Pancreas (tissue), 10 donors: Measurements from ENCODE around the gene FADS1. TPM values are rescaled to one million over a fixed set of nuclear protein-coding genes. Genes with fewer than 3 reads are reported as not detected.

Experiments used
- ATAC-seq, 4 donors: fragments of 200-7000 bp; cut with Tn5 transposase; one replicate each; pipeline versions ENCODE4 v1.8.0 to v1.9.1; 2020; ENCODE audit warnings: mild to moderate bottlenecking in 4 of 4, moderate library complexity in 4 of 4
- DNase-seq, 6 donors: peaks; one replicate each; pipeline ENCODE4 v3.0.0-alpha.2; 2020
- FAIRE-seq: peaks from 2 replicates; lab custom pipeline; 2012; peaks lifted over from hg19 to GRCh38; lab: Jason Lieb, UNC
- H3K27ac ChIP-seq, 4 donors: fragments of 200-600 bp; sonication (generic); 1 replicate in 3 of 4; 2 replicates in 1 of 4; pipeline versions ENCODE4 v1.5.0 to v1.8.0; 2020
- H3K27me3 ChIP-seq, 4 donors: fragments of 200-600 bp; one replicate each; pipeline ENCODE4 v1.8.0; 2021
- H3K36me3 ChIP-seq, 3 donors: fragments of 200-600 bp; sonication (generic) in 1 of 3; one replicate each; pipeline versions ENCODE4 v1.5.0 to v1.8.0; 2020 to 2021
- H3K4me1 ChIP-seq, 3 donors: fragments of 200-600 bp; one replicate each; pipeline ENCODE4 v1.8.0; 2021
- H3K4me3 ChIP-seq, 4 donors: fragments of 200-600 bp; sonication (generic) in 2 of 4; one replicate each; pipeline versions ENCODE4 v1.5.0 to v1.8.0; 2020 to 2021
- H3K9me3 ChIP-seq, 4 donors: fragments of 200-600 bp; one replicate each; pipeline ENCODE4 v1.8.0; 2021
- CTCF ChIP-seq, 4 donors: fragments of 200-600 bp; sonication (generic) in 3 of 4; IDR thresholded peaks; one replicate each; pipeline versions ENCODE4 v1.5.0 to v1.8.0; 2021; ENCODE audit warnings: antibody characterized with exemption in 4 of 4
- WGBS, 2 donors: extraction: QIAGEN DNeasy Blood & Tissue Kit; methylation state at CpG; one replicate each; pipeline ENCODE4 v1.1.7; 2013; 5-methylcytosine and 5-hydroxymethylcytosine counted together
- intact Hi-C, 3 donors: fragments of 100-400 bp; cut with DNase I; formaldehyde crosslinking; loops; one replicate each; pipeline versions ENCODE4 v1.11.1 to v1.14.2; 2022
- polyA plus RNA-seq, 2 donors: library from polyadenylated mRNA; stranded (reverse); fragments of 200-250 nt; gene quantifications; one replicate each; pipeline ENCODE4 v1.2.3, GENCODE V29; 2013
- total RNA-seq, 6 donors: library from RNA; stranded (reverse); fragmentation: NEBNext Ultra II Directional in 4 of 6; extraction: Animal tissue kit (Norgen Biotek cat#: 25700) in 4 of 6; gene quantifications; one replicate each; pipeline versions ENCODE4 v1.2.1 to v1.2.4, GENCODE V29; 2021 to 2023
- donor health status: healthy with polysubstance abuse.
- donor health status: DM: no; HTN: no; CAD: no; lungs with moderate emphysema.
- donor health status: DM: no; HTN: no; CAD: no.
- donor health status: control.
- donor health status: control.
- donor health status: Bipolar disorder and iron deficiency.
- donor health status: DM: yes; HTN: yes; CAD: no.
- donor health status: DM: no; HTN: no; CAD: no.
- donor health status: DM: no; HTN: no; CAD: no.
- donor health status: DM: yes; HTN: yes; CAD: no.

The FADS1 gene
- total and polyA plus RNA-seq, 8 donors, result 2.3 to 15.1 (median 5.4) TPM

GRCh38 chr11:61846362-61847020, 29.7 kb upstream of the FADS1 start:
- FAIRE-seq (no peak), ATAC-seq (peak in 1 of 4 donors; percentile 37), DNase-seq (peak in 1 of 6 donors; percentile 0)
- intact Hi-C loops, result no loop called here
- 82 to 83% methylated on average over 10 of the region's 10 CpGs for WGBS, 2 donors
- Histone ChIP-seq H3K27me3 (no peaks in the 10 kb centered on the region), H3K36me3 (no peaks in the 10 kb centered on the region), H3K9me3 (no peaks in the 10 kb centered on the region), H3K4me1 (no peaks in the 10 kb centered on the region), H3K4me3 (no peak overlapping the region), H3K27ac (no peak overlapping the region)
- no peak for TF ChIP-seq CTCF (IDR thresholded peaks at IDR 0.05)

- H3K36me3 ChIP-seq, result no peaks in the 10 kb centered on the region
- H3K4me1 ChIP-seq, result no peaks in the 10 kb centered on the region
These were observed 28.2 kb upstream of the FADS1 start for GRCh38 chr11:61844909-61845565.

GRCh38 chr11:61842528-61842820, 25.7 kb upstream of the FADS1 start:
- DNase-seq, result no peak
- no peaks in the 10 kb centered on the region for H3K36me3 ChIP-seq
- WGBS, 2 donors, result 91 to 94% methylated on average over 7 of the region's 7 CpGs
- intact Hi-C loops, result no loop called here
- no peaks in the 10 kb centered on the region for H3K9me3 ChIP-seq
- H3K27ac ChIP-seq, result no peak overlapping the region
- no peaks in the 10 kb centered on the region for H3K4me1 ChIP-seq
- no peak for FAIRE-seq
- H3K4me3 ChIP-seq, result no peak overlapping the region
- no peak for ATAC-seq
- no peaks in the 10 kb centered on the region for H3K27me3 ChIP-seq
- no peak for TF ChIP-seq CTCF (IDR thresholded peaks at IDR 0.05)

More at GRCh38 chr11:61844909-61845565, 28.2 kb upstream of the FADS1 start:
- DNase-seq (peak in 1 of 6 donors; percentile 35), ATAC-seq (no peak), FAIRE-seq (no peak)
- H3K27me3 ChIP-seq, result no peaks in the 10 kb centered on the region
- H3K9me3 ChIP-seq, result no peaks in the 10 kb centered on the region
- 84 to 92% methylated on average over 16 of the region's 16 CpGs for WGBS, 2 donors
- intact Hi-C loops, result no loop called here
- H3K4me3 ChIP-seq, result no peak overlapping the region
- TF ChIP-seq CTCF (IDR thresholded peaks at IDR 0.05), result no peak
- no peak overlapping the region for H3K27ac ChIP-seq

- Histone ChIP-seq H3K27me3 (no peaks in the 10 kb centered on the region), H3K36me3 (no peaks in the 10 kb centered on the region), H3K27ac (no peak overlapping the region), H3K4me1 (no peaks in the 10 kb centered on the region), H3K4me3 (no peak overlapping the region), H3K9me3 (no peaks in the 10 kb centered on the region)
- WGBS, 2 donors, result 70 to 78% methylated on average over 12 of the region's 12 CpGs
- intact Hi-C loops, result no loop called here
- ATAC-seq, result peak in 1 of 4 donors; percentile 60
- no peak for DNase-seq
- no peak for TF ChIP-seq CTCF (IDR thresholded peaks at IDR 0.05)
- FAIRE-seq, result no peak
These were observed 25.1 kb upstream of the FADS1 start for GRCh38 chr11:61841636-61842527.
